CD4-positive, alpha-beta T cell treated with Interferon gamma for 1 hour (primary cell): Measurements from ENCODE around the gene MARCHF5.
"Not testable (repeated sequence)": the region's sequence is repeated elsewhere in the genome, so short reads cannot be mapped to it uniquely, and the experiment has no call there.

Experiments used
- DNase-seq: peaks from one replicate; pipeline ENCODE4 v3.0.0-alpha.2; 2020

The MARCHF5 gene

GRCh38 chr10:92305133-92306072, 14.4 kb downstream of the MARCHF5 start:
- no peak for DNase-seq

GRCh38 chr10:92309272-92309671, 18.3 kb downstream of the MARCHF5 start:
- no peak for DNase-seq

- DNase-seq: no peak
These were observed 22.8 kb downstream of the MARCHF5 start for GRCh38 chr10:92313750-92314149.

- no peak for DNase-seq
These were observed 25.6 kb downstream of the MARCHF5 start for GRCh38 chr10:92316610-92317009.

GRCh38 chr10:92323079-92323478, 32.1 kb downstream of the MARCHF5 start:
- DNase-seq: no peak

GRCh38 chr10:92327445-92328433, 36.8 kb downstream of the MARCHF5 start:
- DNase-seq: no peak

GRCh38 chr10:92328993-92329392, 38.0 kb downstream of the MARCHF5 start:
- no peak for DNase-seq

- not testable (repeated sequence) for DNase-seq
These were observed 39.0 kb downstream of the MARCHF5 start for GRCh38 chr10:92329927-92330326.

- no peak for DNase-seq
These were observed 51.8 kb downstream of the MARCHF5 start for GRCh38 chr10:92342796-92343195.

GRCh38 chr10:92345575-92345974, 54.6 kb downstream of the MARCHF5 start:
- not testable (repeated sequence) for DNase-seq

GRCh38 chr10:92347035-92347676, 56.2 kb downstream of the MARCHF5 start:
- DNase-seq: not testable (repeated sequence)

- no peak for DNase-seq
These were observed 59.4 kb downstream of the MARCHF5 start for GRCh38 chr10:92350411-92350810.

- no peak for DNase-seq
These were observed 63.6 kb downstream of the MARCHF5 start for GRCh38 chr10:92354587-92354986.

GRCh38 chr10:92356041-92356440, 65.1 kb downstream of the MARCHF5 start:
- no peak for DNase-seq

GRCh38 chr10:92363498-92363897, 72.5 kb downstream of the MARCHF5 start:
- DNase-seq: no peak

GRCh38 chr10:92366412-92367021, 75.5 kb downstream of the MARCHF5 start:
- no peak for DNase-seq

GRCh38 chr10:92377962-92378361, 87.0 kb downstream of the MARCHF5 start:
- DNase-seq: no peak

GRCh38 chr10:92381543-92381954, 90.6 kb downstream of the MARCHF5 start:
- no peak for DNase-seq

- DNase-seq: no peak
These were observed 91.7 kb downstream of the MARCHF5 start for GRCh38 chr10:92382631-92383030.

- DNase-seq: no peak
These were observed 93.8 kb downstream of the MARCHF5 start for GRCh38 chr10:92384741-92385140.

- DNase-seq: no peak
These were observed 94.9 kb downstream of the MARCHF5 start for GRCh38 chr10:92385831-92386230.

- no peak for DNase-seq
These were observed 96.4 kb downstream of the MARCHF5 start for GRCh38 chr10:92387289-92387940.
